HEK293 (cell line): ENCODE results near the gene ZBTB1.

Experiments
- CTCF ChIA-PET: fragments of 350-600 bp; formaldehyde crosslinking; extraction: SDS; loops from one replicate; lab custom pipeline; 2021; ENCODE audit warnings: antibody characterized with exemption; lab: Yijun Ruan, JAX
- POLR2A ChIA-PET: fragments of 300-600 bp; formaldehyde crosslinking; extraction: SDS; loops from one replicate; lab custom pipeline; 2020; ENCODE audit warnings: antibody characterized with exemption, inconsistent platforms; lab: Yijun Ruan, JAX
- H3K27ac ChIP-seq: fragments of 200-500 bp; sonication (Bioruptor generic); 2 replicates; pipeline ENCODE4 v1.5.1; 2014; ENCODE audit warnings: low read depth, low read length, control low read depth, inconsistent platforms; ENCODE audit errors: extremely low read depth
- H3K36me3 ChIP-seq, 2 experiments: fragments of 200-500 bp in 1 of 2; sonication (Bioruptor generic) in 1 of 2; 1 replicate in 1 of 2; 2 replicates in 1 of 2; pipeline ENCODE4 v1.5.1; 2014 to 2017; ENCODE audit warnings: inconsistent platforms in 2 of 2, low read length in 2 of 2; ENCODE audit not compliant: control insufficient read depth in 2 of 2, insufficient read depth in 1 of 2
- H3K4me1 ChIP-seq: fragments of 200-500 bp; sonication (Bioruptor generic); 2 replicates; pipeline ENCODE4 v1.5.1; 2014; ENCODE audit warnings: mild to moderate bottlenecking, low read length, inconsistent platforms; ENCODE audit not compliant: control insufficient read depth, insufficient read depth
- H3K4me3 ChIP-seq: 2 replicates; pipeline ENCODE4 v1.5.1; 2011; ENCODE audit warnings: low read depth, mild to moderate bottlenecking, control low read depth, low read length, moderate library complexity
- H3K9me3 ChIP-seq: fragments of 200-500 bp; sonication (Bioruptor generic); 2 replicates; pipeline ENCODE4 v1.5.1; 2014; ENCODE audit warnings: low read depth, low read length, inconsistent platforms; ENCODE audit not compliant: control insufficient read depth, insufficient read depth
- FEZF1 ChIP-seq: fragments of 450-650 bp; formaldehyde crosslinking; IDR thresholded peaks from 2 replicates; pipeline ENCODE4 v1.5.1; 2016; ENCODE audit warnings: missing biosample characterization, missing genetic modification characterization
- PRDM6 ChIP-seq: fragments of 450-650 bp; formaldehyde crosslinking; IDR thresholded peaks from 2 replicates; pipeline ENCODE4 v1.5.1; 2017; ENCODE audit warnings: missing biosample characterization, missing genetic modification characterization
- SP2 ChIP-seq: fragments of 450-650 bp; formaldehyde crosslinking; IDR thresholded peaks from 2 replicates; pipeline ENCODE4 v1.5.1; 2016; ENCODE audit warnings: missing biosample characterization, missing genetic modification characterization
- SP7 ChIP-seq: fragments of 450-650 bp; formaldehyde crosslinking; IDR thresholded peaks from 2 replicates; pipeline ENCODE4 v1.5.1; 2016; ENCODE audit warnings: missing biosample characterization, missing genetic modification characterization
- YY1 ChIP-seq: fragments of 450-650 bp; formaldehyde crosslinking; IDR thresholded peaks from 2 replicates; pipeline ENCODE4 v1.5.1; 2018; ENCODE audit warnings: missing biosample characterization, missing genetic modification characterization
- ZBTB48 ChIP-seq: fragments of 450-650 bp; formaldehyde crosslinking; IDR thresholded peaks from 2 replicates; pipeline ENCODE4 v1.5.1; 2016; ENCODE audit warnings: missing biosample characterization, missing genetic modification characterization
- ZBTB8A ChIP-seq: fragments of 450-650 bp; formaldehyde crosslinking; IDR thresholded peaks from 2 replicates; pipeline ENCODE4 v1.5.1; 2016; ENCODE audit warnings: missing biosample characterization, missing genetic modification characterization
- ZFHX2 ChIP-seq: fragments of 450-650 bp; formaldehyde crosslinking; conservative IDR thresholded peaks from 2 replicates; pipeline ENCODE4 v1.5.1; 2016; ENCODE audit warnings: missing biosample characterization, missing genetic modification characterization
- ZFP3 ChIP-seq: fragments of 450-650 bp; formaldehyde crosslinking; IDR thresholded peaks from 2 replicates; pipeline ENCODE4 v1.5.1; 2016; ENCODE audit warnings: low read depth, missing biosample characterization, missing genetic modification characterization
- ZNF112 ChIP-seq: fragments of 450-650 bp; formaldehyde crosslinking; IDR thresholded peaks from 2 replicates; pipeline ENCODE4 v1.5.0; 2017; ENCODE audit warnings: missing biosample characterization, missing genetic modification characterization
- ZNF121 ChIP-seq: fragments of 450-650 bp; formaldehyde crosslinking; IDR thresholded peaks from 2 replicates; pipeline ENCODE4 v1.5.1; 2016; ENCODE audit warnings: missing biosample characterization, missing genetic modification characterization
- ZNF140 ChIP-seq: fragments of 450-650 bp; formaldehyde crosslinking; IDR thresholded peaks from 2 replicates; pipeline ENCODE4 v1.5.1; 2016; ENCODE audit warnings: missing biosample characterization, missing genetic modification characterization
- ZNF2 ChIP-seq: fragments of 450-650 bp; formaldehyde crosslinking; IDR thresholded peaks from 2 replicates; pipeline ENCODE4 v1.5.1; 2016; ENCODE audit warnings: missing biosample characterization, missing genetic modification characterization
- ZNF266 ChIP-seq: fragments of 450-650 bp; formaldehyde crosslinking; IDR thresholded peaks from 2 replicates; pipeline ENCODE4 v1.5.1; 2016; ENCODE audit warnings: missing biosample characterization, missing genetic modification characterization, low read depth
- ZNF280C ChIP-seq: fragments of 450-650 bp; formaldehyde crosslinking; IDR thresholded peaks from 2 replicates; pipeline ENCODE4 v1.5.1; 2016; ENCODE audit warnings: missing biosample characterization, missing genetic modification characterization
- ZNF335 ChIP-seq: fragments of 450-650 bp; formaldehyde crosslinking; conservative IDR thresholded peaks from 2 replicates; pipeline ENCODE4 v1.5.1; 2016; ENCODE audit warnings: missing biosample characterization, missing genetic modification characterization
- ZNF341 ChIP-seq: fragments of 450-650 bp; formaldehyde crosslinking; IDR thresholded peaks from 2 replicates; pipeline ENCODE4; 2016; ENCODE audit warnings: low read depth, missing biosample characterization, missing genetic modification characterization
- ZNF350 ChIP-seq: fragments of 450-650 bp; formaldehyde crosslinking; IDR thresholded peaks from 2 replicates; pipeline ENCODE4 v1.5.0; 2017; ENCODE audit warnings: missing biosample characterization, mild to moderate bottlenecking, missing genetic modification characterization
- ZNF366 ChIP-seq: fragments of 450-650 bp; formaldehyde crosslinking; conservative IDR thresholded peaks from 2 replicates; pipeline ENCODE4 v1.5.1; 2016; ENCODE audit warnings: missing biosample characterization, missing genetic modification characterization
- ZNF416 ChIP-seq: fragments of 450-650 bp; formaldehyde crosslinking; IDR thresholded peaks from 2 replicates; pipeline ENCODE4 v1.5.1; 2016; ENCODE audit warnings: missing biosample characterization, missing genetic modification characterization
- ZNF513 ChIP-seq: fragments of 450-650 bp; IDR thresholded peaks from 2 replicates; pipeline ENCODE4 v1.5.1; 2018; ENCODE audit warnings: missing biosample characterization, missing genetic modification characterization
- ZNF514 ChIP-seq: fragments of 450-650 bp; formaldehyde crosslinking; IDR thresholded peaks from 2 replicates; pipeline ENCODE4 v1.5.1; 2016; ENCODE audit warnings: missing biosample characterization, missing genetic modification characterization
- ZNF555 ChIP-seq: fragments of 450-650 bp; formaldehyde crosslinking; conservative IDR thresholded peaks from 2 replicates; pipeline ENCODE4 v1.5.1; 2017; ENCODE audit warnings: missing biosample characterization, mild to moderate bottlenecking, missing genetic modification characterization, inconsistent platforms
- ZNF571 ChIP-seq: fragments of 450-650 bp; formaldehyde crosslinking; IDR thresholded peaks from 2 replicates; pipeline ENCODE4 v1.5.0; 2017; ENCODE audit warnings: missing biosample characterization, missing genetic modification characterization

The ZBTB1 gene

GRCh38 chr14:64542836-64543201, 38.2 kb downstream of the ZBTB1 start:
- Histone ChIP-seq H3K4me1 (peaks cover 13% of the 10 kb centered on the region), H3K4me3 (peak overlapping the region; percentile 57), H3K27ac (peak overlapping the region; percentile 39; the same call in 1 of the 2 replicates), H3K9me3 (no peaks in the 10 kb centered on the region)
- POLR2A ChIA-PET = interaction anchor here (0.6 to 4.3 kb wide), 6 partner anchors 32 to 161 kb away, joined by 3 to 40 read pairs (median 3); partner anchors contain the start of gene PLEKHG3
- TF ChIP-seq ZNF555 (tag by site-specific recombination) = no peak
- no peak for TF ChIP-seq ZNF513 (tag by site-specific recombination)
- no peak for TF ChIP-seq ZNF416 (tag by site-specific recombination)
- TF ChIP-seq ZNF2 (tag by site-specific recombination) = no peak
- no peak for TF ChIP-seq ZNF266 (tag by site-specific recombination)
- no peak for TF ChIP-seq ZBTB8A (tag by site-specific recombination)
- TF ChIP-seq ZFP3 (tag by site-specific recombination) = no peak
- no peak for TF ChIP-seq ZNF335 (tag by site-specific recombination)
- TF ChIP-seq ZNF514 (tag by site-specific recombination) = no peak
- TF ChIP-seq, all 188 proteins: peak for 0
- CTCF ChIA-PET = interaction anchor here (0.6 to 2.7 kb wide), 4 partner anchors 27 to 477 kb away, joined by 3 to 9 read pairs (median 4); no protein-coding TSS in a partner anchor
- H3K36me3 ChIP-seq = no peaks in the 10 kb centered on the region; a peak in 1 of 3 replicates

- Histone ChIP-seq H3K4me1 (peaks cover 13% of the 10 kb centered on the region), H3K9me3 (no peaks in the 10 kb centered on the region), H3K4me3 (peak overlapping the region; percentile 10; the same call in 1 of the 2 replicates), H3K36me3 (no peaks in the 10 kb centered on the region; a peak in 1 of 3 replicates), H3K27ac (no peak overlapping the region)
- CTCF ChIA-PET = interaction anchor here (0.6 to 2.7 kb wide), 5 partner anchors 10 to 92 kb away, joined by 3 to 9 read pairs (median 5); no protein-coding TSS in a partner anchor
- POLR2A ChIA-PET = interaction anchor here (0.7 to 1.6 kb wide), 2 partner anchors 39 to 68 kb away, joined by 3 to 4 read pairs; no protein-coding TSS in a partner anchor
- peak; percentile 49 for TF ChIP-seq PRDM6 (tag by site-specific recombination)
- TF ChIP-seq ZNF571 (tag by site-specific recombination) = no peak
- no peak for TF ChIP-seq ZNF350 (tag by site-specific recombination)
- no peak for TF ChIP-seq ZNF366 (tag by site-specific recombination)
- no peak for TF ChIP-seq FEZF1 (tag by site-specific recombination)
- no peak for TF ChIP-seq ZNF341 (tag by site-specific recombination)
- TF ChIP-seq SP7 (tag by site-specific recombination) = 0 out of 2 replicates have a peak, but pooled peaks have one; percentile 22
Observed at GRCh38 chr14:64544607-64545312, 40.2 kb downstream of the ZBTB1 start.

- Histone ChIP-seq H3K27ac (no peak overlapping the region), H3K9me3 (no peaks in the 10 kb centered on the region), H3K36me3 (no peaks in the 10 kb centered on the region; a peak in 1 of 3 replicates), H3K4me3 (no peak overlapping the region), H3K4me1 (peaks cover 7% of the 10 kb centered on the region)
- CTCF ChIA-PET = interaction anchor here (0.8 to 1.1 kb wide), 3 partner anchors 8 to 216 kb away, joined by 3 to 4 read pairs (median 3); partner anchors contain the start of gene HSPA2
- POLR2A ChIA-PET = interaction anchor here (1.2 kb wide), 1 partner anchor 47 kb away, joined by 4 read pairs; no protein-coding TSS in a partner anchor
- TF ChIP-seq SP2 (tag by site-specific recombination) = no peak
- no peak for TF ChIP-seq ZNF121
- no peak for TF ChIP-seq ZNF514 (tag by site-specific recombination)
- TF ChIP-seq ZNF280C (tag by site-specific recombination) = no peak
- no peak for TF ChIP-seq YY1 (tag by site-specific recombination)
- TF ChIP-seq ZNF140 (tag by site-specific recombination) = no peak
- TF ChIP-seq ZFHX2 = no peak
- TF ChIP-seq ZBTB48 (tag by site-specific recombination) = no peak
- no peak for TF ChIP-seq ZNF335 (tag by site-specific recombination)
- TF ChIP-seq ZNF513 (tag by site-specific recombination) = no peak
- TF ChIP-seq ZNF112 = no peak
Observed at GRCh38 chr14:64549016-64549415, 44.4 kb downstream of the ZBTB1 start.
